22Rv1 (cell line): ENCODE results near the gene PRPF40A.

Source experiments
- ZFX ChIP-seq: fragments of 450-650 bp; IDR thresholded peaks from 2 replicates; pipeline ENCODE4 v1.6.1; 2017; ENCODE audit warnings: antibody characterized with exemption, borderline replicate concordance
- TF ChIP-seq, protein P1 (sequence below): fragments of 450-650 bp; IDR thresholded peaks from 2 replicates; pipeline ENCODE4 v1.5.1; 2017; ENCODE audit warnings: mild to moderate bottlenecking

DNA sequence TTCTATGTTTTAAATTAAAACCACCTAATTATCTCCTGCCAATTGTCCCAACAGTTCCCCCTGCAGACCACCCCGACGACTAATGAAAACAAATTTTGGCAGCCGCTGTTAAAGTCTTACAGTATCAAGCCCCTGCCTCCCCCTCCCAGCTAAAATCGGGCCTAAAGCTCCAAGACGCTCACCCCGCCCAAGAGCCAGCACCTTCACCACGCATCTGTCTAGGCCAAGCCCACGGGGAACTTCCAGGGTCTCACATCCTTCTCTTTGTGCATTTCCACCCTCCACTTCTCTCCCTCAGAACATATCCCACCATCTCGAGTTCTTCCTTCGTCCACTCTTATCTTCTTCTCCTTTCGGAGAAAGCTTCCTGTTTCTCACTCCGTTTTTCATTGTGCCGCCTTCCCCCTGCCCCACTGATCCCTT is 445 bp downstream of the PRPF40A start:
- TF ChIP-seq, protein P1, sequence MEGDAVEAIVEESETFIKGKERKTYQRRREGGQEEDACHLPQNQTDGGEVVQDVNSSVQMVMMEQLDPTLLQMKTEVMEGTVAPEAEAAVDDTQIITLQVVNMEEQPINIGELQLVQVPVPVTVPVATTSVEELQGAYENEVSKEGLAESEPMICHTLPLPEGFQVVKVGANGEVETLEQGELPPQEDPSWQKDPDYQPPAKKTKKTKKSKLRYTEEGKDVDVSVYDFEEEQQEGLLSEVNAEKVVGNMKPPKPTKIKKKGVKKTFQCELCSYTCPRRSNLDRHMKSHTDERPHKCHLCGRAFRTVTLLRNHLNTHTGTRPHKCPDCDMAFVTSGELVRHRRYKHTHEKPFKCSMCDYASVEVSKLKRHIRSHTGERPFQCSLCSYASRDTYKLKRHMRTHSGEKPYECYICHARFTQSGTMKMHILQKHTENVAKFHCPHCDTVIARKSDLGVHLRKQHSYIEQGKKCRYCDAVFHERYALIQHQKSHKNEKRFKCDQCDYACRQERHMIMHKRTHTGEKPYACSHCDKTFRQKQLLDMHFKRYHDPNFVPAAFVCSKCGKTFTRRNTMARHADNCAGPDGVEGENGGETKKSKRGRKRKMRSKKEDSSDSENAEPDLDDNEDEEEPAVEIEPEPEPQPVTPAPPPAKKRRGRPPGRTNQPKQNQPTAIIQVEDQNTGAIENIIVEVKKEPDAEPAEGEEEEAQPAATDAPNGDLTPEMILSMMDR, result no peak
- TF ChIP-seq ZFX, result no peak
